HG03196 (cell line): Measurements from ENCODE around the gene TUNAR.
"Not testable (repeated sequence)": the region's sequence is repeated elsewhere in the genome, so short reads cannot be mapped to it uniquely, and the experiment has no call there.

Experiments
- ATAC-seq: cut with Tn5 transposase; IDR thresholded peaks from one replicate; pipeline ENCODE4 v1.9.1; 2021; ENCODE audit not compliant: unreplicated experiment

Gene TUNAR

GRCh38 chr14:95968048-95968447 lies 91.4 kb downstream of the TUNAR start:
- ATAC-seq: not testable (repeated sequence)
